ENCODE measurements around the gene CLINT1. TPM values are rescaled to one million over a fixed set of nuclear protein-coding genes. Genes with fewer than 3 reads are reported as not detected.

Gene CLINT1
- total RNA-seq, 1 donor from 2014 or later, result 72.4 TPM

DNA sequence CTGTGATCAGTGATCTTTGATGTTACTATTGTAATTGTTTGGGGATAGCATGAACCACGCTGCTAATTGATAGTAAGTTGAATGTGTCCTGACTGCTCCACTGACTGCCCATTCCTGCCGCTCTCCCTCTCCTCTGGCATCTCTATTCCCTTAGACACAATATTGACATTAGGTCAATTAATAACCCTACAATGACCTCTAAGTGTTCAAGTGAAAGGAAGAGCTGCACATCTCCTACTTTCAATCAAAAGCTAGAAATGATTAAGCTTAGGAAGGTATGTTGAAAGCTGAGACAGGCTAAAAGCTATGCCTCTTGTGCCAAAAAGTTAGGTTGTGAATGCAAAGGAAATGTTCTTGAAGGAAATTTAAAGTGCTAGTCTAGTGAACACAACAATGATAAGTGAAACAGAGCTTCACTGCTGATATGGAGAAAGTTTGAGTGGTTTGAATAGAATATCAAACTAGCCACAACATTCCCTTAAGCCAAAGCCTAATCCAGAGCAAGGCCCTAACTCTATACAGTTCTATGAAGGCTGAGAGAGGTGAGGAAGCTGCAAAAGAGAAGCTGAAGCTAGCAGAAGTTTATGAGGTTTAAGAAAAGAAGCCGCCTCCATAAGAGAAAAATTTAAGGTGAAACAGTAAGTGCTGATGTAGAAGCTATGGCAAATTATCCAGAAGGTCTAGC lies 12.9 kb downstream of the CLINT1 start:
- H3K27me3 Mint-ChIP-seq (ENCODE audit: low read depth), result no peaks in the 10 kb centered on the region
- TF ChIP-seq, protein P1, sequence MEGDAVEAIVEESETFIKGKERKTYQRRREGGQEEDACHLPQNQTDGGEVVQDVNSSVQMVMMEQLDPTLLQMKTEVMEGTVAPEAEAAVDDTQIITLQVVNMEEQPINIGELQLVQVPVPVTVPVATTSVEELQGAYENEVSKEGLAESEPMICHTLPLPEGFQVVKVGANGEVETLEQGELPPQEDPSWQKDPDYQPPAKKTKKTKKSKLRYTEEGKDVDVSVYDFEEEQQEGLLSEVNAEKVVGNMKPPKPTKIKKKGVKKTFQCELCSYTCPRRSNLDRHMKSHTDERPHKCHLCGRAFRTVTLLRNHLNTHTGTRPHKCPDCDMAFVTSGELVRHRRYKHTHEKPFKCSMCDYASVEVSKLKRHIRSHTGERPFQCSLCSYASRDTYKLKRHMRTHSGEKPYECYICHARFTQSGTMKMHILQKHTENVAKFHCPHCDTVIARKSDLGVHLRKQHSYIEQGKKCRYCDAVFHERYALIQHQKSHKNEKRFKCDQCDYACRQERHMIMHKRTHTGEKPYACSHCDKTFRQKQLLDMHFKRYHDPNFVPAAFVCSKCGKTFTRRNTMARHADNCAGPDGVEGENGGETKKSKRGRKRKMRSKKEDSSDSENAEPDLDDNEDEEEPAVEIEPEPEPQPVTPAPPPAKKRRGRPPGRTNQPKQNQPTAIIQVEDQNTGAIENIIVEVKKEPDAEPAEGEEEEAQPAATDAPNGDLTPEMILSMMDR (IDR thresholded peaks at IDR 0.05), result no peak
- no peak for DNase-seq (ENCODE audit: low spot score)
- H3K4me1 Mint-ChIP-seq (ENCODE audit: low read depth), result peaks cover 10% of the 10 kb centered on the region
- H3K4me3 Mint-ChIP-seq (ENCODE audit: unreplicated experiment), result no peak overlapping the region
- H3K36me3 Mint-ChIP-seq (ENCODE audit: low read depth), result peaks cover 4% of the 10 kb centered on the region
- H3K9me3 Mint-ChIP-seq (ENCODE audit: low read depth), result peaks cover 6% of the 10 kb centered on the region
- no peak overlapping the region for H3K27ac Mint-ChIP-seq (ENCODE audit: unreplicated experiment)

GRCh38 chr5:157842787-157843186 lies 16.2 kb downstream of the CLINT1 start:
- Mint-ChIP-seq H3K4me1 (ENCODE audit: low read depth) (peaks cover 10% of the 10 kb centered on the region), H3K27me3 (ENCODE audit: low read depth) (no peaks in the 10 kb centered on the region), H3K36me3 (ENCODE audit: low read depth) (peaks cover 4% of the 10 kb centered on the region), H3K27ac (ENCODE audit: unreplicated experiment) (no peak overlapping the region), H3K9me3 (ENCODE audit: low read depth) (peaks cover 6% of the 10 kb centered on the region), H3K4me3 (ENCODE audit: unreplicated experiment) (no peak overlapping the region)
- TF ChIP-seq, protein P1 (IDR thresholded peaks at IDR 0.05), result no peak
- no peak for DNase-seq (ENCODE audit: low spot score)

- H3K27ac Mint-ChIP-seq (ENCODE audit: unreplicated experiment), result no peak overlapping the region
- TF ChIP-seq, protein P1 (IDR thresholded peaks at IDR 0.05), result no peak
- H3K4me1 Mint-ChIP-seq (ENCODE audit: low read depth), result peaks cover 10% of the 10 kb centered on the region
- H3K36me3 Mint-ChIP-seq (ENCODE audit: low read depth), result peaks cover 2% of the 10 kb centered on the region
- DNase-seq (ENCODE audit: low spot score), result no peak
- H3K27me3 Mint-ChIP-seq (ENCODE audit: low read depth), result no peaks in the 10 kb centered on the region
- peaks cover 6% of the 10 kb centered on the region for H3K9me3 Mint-ChIP-seq (ENCODE audit: low read depth)
- no peak overlapping the region for H3K4me3 Mint-ChIP-seq (ENCODE audit: unreplicated experiment)
These were observed 16.8 kb downstream of the CLINT1 start for GRCh38 chr5:157842185-157842584.

GRCh38 chr5:157839157-157839795 lies 19.7 kb downstream of the CLINT1 start:
- Mint-ChIP-seq H3K27me3 (ENCODE audit: low read depth) (no peaks in the 10 kb centered on the region), H3K4me1 (ENCODE audit: low read depth) (peaks cover 10% of the 10 kb centered on the region), H3K27ac (ENCODE audit: unreplicated experiment) (no peak overlapping the region), H3K36me3 (ENCODE audit: low read depth) (no peaks in the 10 kb centered on the region), H3K4me3 (ENCODE audit: unreplicated experiment) (no peak overlapping the region), H3K9me3 (ENCODE audit: low read depth) (no peaks in the 10 kb centered on the region)
- DNase-seq (ENCODE audit: low spot score), result no peak
- TF ChIP-seq, protein P1 (IDR thresholded peaks at IDR 0.05), result no peak

- Mint-ChIP-seq H3K36me3 (ENCODE audit: low read depth) (no peaks in the 10 kb centered on the region), H3K9me3 (ENCODE audit: low read depth) (no peaks in the 10 kb centered on the region), H3K4me3 (ENCODE audit: unreplicated experiment) (no peak overlapping the region)
These were observed 22.7 kb downstream of the CLINT1 start for GRCh38 chr5:157836121-157836753.

More at GRCh38 chr5:157836121-157836753, 22.7 kb downstream of the CLINT1 start:
- Mint-ChIP-seq H3K4me1 (ENCODE audit: low read depth) (peaks cover 12% of the 10 kb centered on the region), H3K27ac (ENCODE audit: unreplicated experiment) (no peak overlapping the region), H3K27me3 (ENCODE audit: low read depth) (no peaks in the 10 kb centered on the region)
- no peak for DNase-seq (ENCODE audit: low spot score)
- TF ChIP-seq, protein P1 (IDR thresholded peaks at IDR 0.05), result no peak

Measured in chondrocyte (in vitro differentiated cells).